HFFc6 (cell line): ENCODE measurements around the gene TBKBP1. TPM values are rescaled to one million over a fixed set of nuclear protein-coding genes. Genes with fewer than 3 reads are reported as not detected.

ENCODE experiments used
- DNase-seq: peaks from one replicate; pipeline ENCODE4 v3.0.0-alpha.2; 2018
- H3K27ac Mint-ChIP-seq: 2 replicates; pipeline ENCODE4 v1.8.0; 2020; ENCODE audit warnings: mild to moderate bottlenecking, mixed read lengths
- H3K27me3 Mint-ChIP-seq: 2 replicates; pipeline ENCODE4 v1.8.0; 2021; ENCODE audit warnings: mild to moderate bottlenecking, moderate library complexity, mixed read lengths; ENCODE audit not compliant: insufficient read depth
- H3K36me3 Mint-ChIP-seq: 2 replicates; pipeline ENCODE4 v1.8.0; 2021; ENCODE audit warnings: low read depth, mixed read lengths
- H3K4me1 Mint-ChIP-seq: 2 replicates; pipeline ENCODE4 v1.8.0; 2020; ENCODE audit warnings: low read depth, mixed read lengths
- H3K4me3 Mint-ChIP-seq: 2 replicates; pipeline ENCODE4 v1.8.0; 2020; ENCODE audit warnings: mild to moderate bottlenecking, moderate library complexity, mixed read lengths
- H3K9me3 Mint-ChIP-seq: 2 replicates; pipeline ENCODE4 v1.8.0; 2020; ENCODE audit warnings: mild to moderate bottlenecking, mixed read lengths
- CTCF ChIP-seq: fragments of 200-600 bp; sonication (generic); IDR thresholded peaks from 2 replicates; pipeline ENCODE4 v1.5.0; 2021; ENCODE audit warnings: antibody characterized with exemption, mild to moderate bottlenecking
- total RNA-seq, 6 experiments: library from RNA; stranded (reverse); fragmentation: NEBNext Ultra II Directional; extraction: Animal tissue kit (Norgen Biotek cat#: 25700); gene quantifications; 2 replicates in 1 of 6; 3 replicates in 5 of 6; pipeline ENCODE4 v1.2.3, GENCODE V29; 2021

Gene TBKBP1
- total RNA-seq, 6 experiments from 2014 or later: 6.6 to 8.3 (median 7.7) TPM

GRCh38 chr17:47716375-47716774 lies 22.4 kb downstream of the TBKBP1 start:
- no peak for DNase-seq
- no peak overlapping the region for H3K4me3 Mint-ChIP-seq
- peaks cover 48% of the 10 kb centered on the region for H3K4me1 Mint-ChIP-seq
- TF ChIP-seq CTCF: no peak
- no peaks in the 10 kb centered on the region for H3K36me3 Mint-ChIP-seq
- H3K9me3 Mint-ChIP-seq: no peaks in the 10 kb centered on the region
- no peak overlapping the region for H3K27ac Mint-ChIP-seq
- H3K27me3 Mint-ChIP-seq: peaks cover 62% of the 10 kb centered on the region

GRCh38 chr17:47717261-47717697 lies 23.3 kb downstream of the TBKBP1 start:
- no peaks in the 10 kb centered on the region for H3K36me3 Mint-ChIP-seq
- no peak overlapping the region for H3K4me3 Mint-ChIP-seq
- no peak overlapping the region for H3K27ac Mint-ChIP-seq
- peaks cover 52% of the 10 kb centered on the region for H3K4me1 Mint-ChIP-seq
- no peaks in the 10 kb centered on the region for H3K9me3 Mint-ChIP-seq
- TF ChIP-seq CTCF: peak; percentile 69
- H3K27me3 Mint-ChIP-seq: peaks cover 67% of the 10 kb centered on the region
- DNase-seq: no peak

- Mint-ChIP-seq H3K36me3 (no peaks in the 10 kb centered on the region), H3K4me3 (no peak overlapping the region), H3K27me3 (peaks cover 70% of the 10 kb centered on the region), H3K9me3 (no peaks in the 10 kb centered on the region), H3K4me1 (peaks cover 52% of the 10 kb centered on the region), H3K27ac (no peak overlapping the region)
- DNase-seq: no peak
- no peak for TF ChIP-seq CTCF
Measured at GRCh38 chr17:47717979-47718621, 24.1 kb downstream of the TBKBP1 start.

- no peaks in the 10 kb centered on the region for H3K9me3 Mint-ChIP-seq
- no peak for TF ChIP-seq CTCF
- H3K27me3 Mint-ChIP-seq: peaks cover 70% of the 10 kb centered on the region
- H3K4me1 Mint-ChIP-seq: peaks cover 52% of the 10 kb centered on the region
- H3K36me3 Mint-ChIP-seq: no peaks in the 10 kb centered on the region
- peak overlapping the region; percentile 43; the same call in 1 of the 2 replicates for H3K4me3 Mint-ChIP-seq
- H3K27ac Mint-ChIP-seq: peak overlapping the region; percentile 14
- DNase-seq: no peak
Measured at GRCh38 chr17:47718634-47719405, 24.9 kb downstream of the TBKBP1 start.

GRCh38 chr17:47719411-47720152 lies 25.6 kb downstream of the TBKBP1 start:
- no peaks in the 10 kb centered on the region for H3K36me3 Mint-ChIP-seq
- H3K4me3 Mint-ChIP-seq: peak overlapping the region; percentile 43
- DNase-seq: peak; percentile 81
- no peak for TF ChIP-seq CTCF
- H3K9me3 Mint-ChIP-seq: no peaks in the 10 kb centered on the region
- H3K27ac Mint-ChIP-seq: peak overlapping the region; percentile 54
- peaks cover 70% of the 10 kb centered on the region for H3K27me3 Mint-ChIP-seq
- H3K4me1 Mint-ChIP-seq: peaks cover 52% of the 10 kb centered on the region
